Epithelial cell of esophagus (primary cell): ENCODE results near the gene ATXN7L1.
"Not testable (repeated sequence)": the region's sequence is repeated elsewhere in the genome, so short reads cannot be mapped to it uniquely, and the experiment has no call there.

Experiments used
- DNase-seq: peaks from one replicate; pipeline ENCODE4 v3.0.0; 2010; ENCODE audit warnings: low read depth
- H3K4me3 ChIP-seq: 2 replicates; pipeline ENCODE4 v1.5.1; 2011; ENCODE audit warnings: mild to moderate bottlenecking, low read length, control low read depth
- TF ChIP-seq, protein P1 (sequence below): IDR thresholded peaks from 2 replicates; pipeline ENCODE4 v1.5.1; 2011; ENCODE audit warnings: low read depth, mild to moderate bottlenecking, low read length, control low read depth, inconsistent platforms; ENCODE audit not compliant: insufficient read depth; ENCODE audit errors: missing control alignments

The ATXN7L1 gene

DNA sequence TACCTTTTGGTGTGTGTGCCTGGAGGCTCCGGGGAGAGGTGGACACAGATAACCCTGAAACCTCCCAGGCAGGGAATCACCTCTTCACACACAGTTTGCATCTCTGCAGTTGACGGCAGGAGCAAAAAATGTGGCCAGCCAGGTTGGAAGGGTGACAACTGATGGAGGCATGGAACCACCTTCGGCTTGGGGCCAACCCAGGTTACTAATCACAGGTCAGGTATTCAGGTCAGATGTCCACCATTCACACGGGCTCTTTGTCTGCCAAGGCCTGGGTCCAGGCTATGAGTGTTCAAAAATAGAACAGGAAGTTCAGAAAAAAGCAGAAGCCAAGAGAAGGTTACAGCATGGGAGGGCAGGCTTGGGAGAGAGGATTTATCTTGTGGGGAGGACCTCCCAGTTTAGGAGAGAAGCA is 157.9 kb downstream of the ATXN7L1 start:
- TF ChIP-seq, protein P1, sequence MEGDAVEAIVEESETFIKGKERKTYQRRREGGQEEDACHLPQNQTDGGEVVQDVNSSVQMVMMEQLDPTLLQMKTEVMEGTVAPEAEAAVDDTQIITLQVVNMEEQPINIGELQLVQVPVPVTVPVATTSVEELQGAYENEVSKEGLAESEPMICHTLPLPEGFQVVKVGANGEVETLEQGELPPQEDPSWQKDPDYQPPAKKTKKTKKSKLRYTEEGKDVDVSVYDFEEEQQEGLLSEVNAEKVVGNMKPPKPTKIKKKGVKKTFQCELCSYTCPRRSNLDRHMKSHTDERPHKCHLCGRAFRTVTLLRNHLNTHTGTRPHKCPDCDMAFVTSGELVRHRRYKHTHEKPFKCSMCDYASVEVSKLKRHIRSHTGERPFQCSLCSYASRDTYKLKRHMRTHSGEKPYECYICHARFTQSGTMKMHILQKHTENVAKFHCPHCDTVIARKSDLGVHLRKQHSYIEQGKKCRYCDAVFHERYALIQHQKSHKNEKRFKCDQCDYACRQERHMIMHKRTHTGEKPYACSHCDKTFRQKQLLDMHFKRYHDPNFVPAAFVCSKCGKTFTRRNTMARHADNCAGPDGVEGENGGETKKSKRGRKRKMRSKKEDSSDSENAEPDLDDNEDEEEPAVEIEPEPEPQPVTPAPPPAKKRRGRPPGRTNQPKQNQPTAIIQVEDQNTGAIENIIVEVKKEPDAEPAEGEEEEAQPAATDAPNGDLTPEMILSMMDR: no peak
- no peak for DNase-seq
- H3K4me3 ChIP-seq: no peak overlapping the region

DNA sequence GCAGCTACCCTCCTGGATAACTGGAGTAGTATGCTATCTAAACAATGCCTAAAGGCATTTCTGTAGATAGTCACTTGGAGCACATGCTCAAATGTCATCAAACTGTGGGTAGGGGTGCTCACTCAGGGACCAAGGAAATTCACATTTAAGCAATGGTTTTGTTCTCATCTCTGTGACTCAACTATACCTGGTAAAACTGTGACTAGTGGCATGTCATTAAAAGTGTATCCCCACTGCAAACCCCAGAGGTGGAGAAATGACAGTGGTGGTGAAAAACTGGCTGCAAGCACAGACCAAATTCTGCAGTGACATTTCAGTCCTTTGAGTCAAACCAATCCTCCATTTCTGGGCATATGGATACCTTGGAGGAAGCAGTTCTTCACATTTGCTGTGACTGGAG is 160.9 kb downstream of the ATXN7L1 start:
- H3K4me3 ChIP-seq: no peak overlapping the region
- no peak for DNase-seq
- TF ChIP-seq, protein P1: no peak

DNA sequence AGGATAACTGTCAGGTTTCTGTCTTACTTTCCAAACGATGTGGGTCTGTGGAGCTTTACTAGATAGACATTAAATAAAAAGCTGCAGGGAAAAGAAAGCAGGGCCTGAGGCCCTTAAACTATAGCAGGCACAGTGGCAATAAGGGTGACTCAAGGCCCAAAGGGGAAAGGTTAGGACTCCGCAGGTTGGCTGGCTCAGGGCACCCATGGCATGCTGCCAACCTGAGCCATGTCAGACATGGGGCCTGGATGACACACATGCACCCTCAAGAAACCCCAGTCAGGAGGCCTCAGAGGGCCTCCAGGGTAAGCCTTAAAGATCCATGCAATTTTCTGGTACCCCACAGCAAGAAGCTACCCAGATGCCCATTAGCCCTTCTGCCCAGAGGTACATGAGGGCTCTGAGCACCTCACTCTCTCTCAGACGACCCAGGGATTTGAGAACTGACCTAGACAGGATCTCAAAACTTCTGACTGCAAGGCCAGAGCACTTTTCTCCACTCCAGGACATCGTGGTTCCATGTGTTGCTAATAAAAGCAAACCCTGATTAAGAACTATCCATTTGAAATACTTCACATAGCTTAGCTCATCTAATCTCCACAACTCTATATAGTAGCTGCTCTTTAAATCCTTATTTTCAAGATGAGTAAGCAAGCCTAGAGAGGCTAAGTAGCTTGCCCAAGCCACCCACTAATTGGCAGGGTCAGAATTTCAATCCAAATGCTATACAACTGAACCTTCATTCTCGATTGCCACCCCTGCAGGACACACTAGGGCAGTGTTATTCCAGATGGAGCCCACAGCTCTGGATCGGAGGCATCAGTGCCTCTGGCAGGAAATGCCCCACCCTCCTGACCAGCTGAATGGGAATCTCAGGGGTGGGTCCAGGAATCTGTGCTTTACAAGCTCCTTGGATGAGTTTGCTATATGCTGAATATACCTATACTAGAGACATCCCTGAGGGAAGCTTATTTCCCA is 162.6 kb downstream of the ATXN7L1 start:
- TF ChIP-seq, protein P1: no peak
- peak; percentile 37 for DNase-seq
- no peak overlapping the region for H3K4me3 ChIP-seq

DNA sequence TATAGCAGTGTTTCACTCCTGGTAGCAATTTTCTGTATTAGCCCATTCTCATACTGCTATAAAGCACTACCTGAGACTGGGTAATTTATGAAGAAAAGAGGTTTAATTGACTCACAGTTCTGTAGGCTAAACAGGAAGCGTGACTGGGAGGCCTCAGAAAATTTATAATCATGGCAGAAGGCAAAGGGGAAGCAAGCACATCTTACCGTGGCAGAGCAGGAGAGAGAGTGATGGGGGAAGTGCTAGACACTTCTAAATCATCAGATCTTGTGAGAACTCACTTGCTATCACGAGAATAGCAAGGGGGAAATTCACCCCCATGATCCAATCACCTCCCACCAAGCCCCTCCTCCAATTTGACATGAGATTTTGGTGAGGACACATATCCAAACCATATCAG is 163.5 kb downstream of the ATXN7L1 start:
- no peak overlapping the region for H3K4me3 ChIP-seq
- no peak for DNase-seq
- TF ChIP-seq, protein P1: no peak

DNA sequence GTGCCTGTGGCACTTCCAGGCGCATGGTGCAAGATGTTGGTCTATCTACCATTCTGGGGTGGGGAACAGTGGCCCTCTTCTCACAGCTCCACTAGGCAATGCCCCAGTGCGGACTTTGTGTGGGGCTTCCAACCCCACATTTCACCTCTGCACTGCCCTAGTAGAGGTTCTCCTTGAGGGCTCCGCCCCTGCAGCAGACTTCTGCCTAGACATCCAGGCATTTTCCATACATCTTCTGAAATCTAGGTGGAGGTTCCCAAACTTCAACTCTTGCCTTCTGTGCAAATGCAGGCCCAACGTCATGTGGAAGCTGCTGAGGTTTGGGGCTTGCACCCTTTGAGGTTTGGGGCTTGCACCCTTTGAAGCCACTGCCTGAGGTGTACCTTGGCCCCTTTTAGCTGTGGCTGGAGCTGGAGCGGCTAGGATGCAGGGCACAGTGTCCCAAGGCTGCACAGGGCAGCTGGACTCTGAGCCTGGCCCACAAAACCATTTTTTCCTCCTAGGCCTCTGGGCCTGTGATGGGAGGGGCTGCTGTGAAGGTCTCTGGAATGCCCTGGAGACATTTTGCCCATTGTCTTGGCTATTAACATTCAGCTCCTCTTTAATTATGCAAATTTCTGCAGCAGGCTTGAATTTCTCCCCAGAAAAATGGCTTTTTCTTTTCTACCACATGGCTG is 164.5 kb downstream of the ATXN7L1 start:
- TF ChIP-seq, protein P1: no peak
- DNase-seq: no peak
- H3K4me3 ChIP-seq: no peak overlapping the region

DNA sequence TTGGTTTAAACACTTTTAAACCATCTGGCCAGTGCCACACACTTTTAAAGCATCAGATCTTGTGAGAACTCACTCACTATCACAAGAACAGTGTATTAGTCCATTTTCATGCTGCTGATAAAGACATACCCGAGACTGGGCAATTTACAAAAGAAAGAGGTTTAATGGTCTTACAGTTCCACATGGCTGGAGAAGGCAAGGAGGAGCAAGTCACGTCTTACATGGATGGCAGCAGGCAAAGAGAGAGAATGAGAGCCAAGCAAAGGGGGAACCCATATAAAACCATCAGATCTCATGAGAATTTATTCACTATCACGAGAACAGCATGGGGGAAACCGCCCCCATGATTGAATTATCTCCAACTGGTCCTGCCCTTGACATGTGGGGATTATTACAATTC is 165.7 kb downstream of the ATXN7L1 start:
- DNase-seq, H3K4me3 ChIP-seq: not testable (repeated sequence)

DNA sequence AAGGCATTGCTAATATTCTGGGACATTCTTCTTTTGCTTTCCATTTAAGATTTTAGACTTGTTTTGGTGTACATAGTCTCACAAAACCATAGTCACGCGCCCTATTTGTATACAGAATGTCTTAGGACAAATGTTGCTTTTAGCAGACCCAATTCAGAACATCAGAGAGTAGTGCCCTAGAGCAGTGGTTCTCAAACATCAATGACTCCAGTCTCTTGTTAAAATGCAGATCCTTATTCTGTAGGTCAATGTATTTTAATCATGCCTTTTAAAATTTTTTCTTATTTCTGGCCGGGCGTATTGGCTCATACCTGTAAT is 167.7 kb downstream of the ATXN7L1 start:
- no peak for DNase-seq
- TF ChIP-seq, protein P1: no peak
- no peak overlapping the region for H3K4me3 ChIP-seq
